HCT116 (cell line): ENCODE measurements around the gene UROD. TPM values are rescaled to one million over a fixed set of nuclear protein-coding genes. Genes with fewer than 3 reads are reported as not detected.

Experiments
- ATAC-seq: fragments of 200-7000 bp; cut with Tn5 transposase; 2 replicates; pipeline ENCODE4 v1.9.1; 2020; ENCODE audit warnings: mild to moderate bottlenecking, moderate library complexity
- BruUV-seq: library from RNA; stranded (reverse); fragments of 400-500 nt; replicated peaks from 2 replicates; lab custom pipeline; 2021; lab: Mats Ljungman, UMichigan
- CTCF ChIA-PET: fragments of 300-600 bp; sonication (Branson Sonifier 250); formaldehyde crosslinking; loops from one replicate; lab custom pipeline; 2021; ENCODE audit warnings: antibody characterized with exemption; lab: Charles Lee
- POLR2A ChIA-PET: fragments of 300-600, 350-600 bp; sonication (Branson Sonifier 250); formaldehyde crosslinking; loops from one replicate; lab custom pipeline; 2021; ENCODE audit warnings: antibody characterized with exemption; lab: Charles Lee
- RAD21 ChIA-PET, 2 experiments: fragments of 300-600 bp; sonication (Branson Sonifier 250); formaldehyde crosslinking; loops; one replicate each; lab custom pipeline; 2023; ENCODE audit warnings: low total read pairs in 2 of 2; ENCODE audit not compliant: uncharacterized antibody in 2 of 2, unreplicated experiment in 2 of 2, low non-redundant PET in 1 of 2; lab: Charles Lee
- DNase-seq: peaks from one replicate; pipeline ENCODE4 v3.0.0-alpha.2; 2010; ENCODE audit warnings: low read depth, low spot score
- H2AFZ ChIP-seq: fragments of 200-600 bp; shearing (Covaris generic), sonication (generic); 2 replicates; pipeline ENCODE4 v1.6.1; 2017; ENCODE audit warnings: low read depth, mixed run types, mixed read lengths, antibody characterized with exemption, low read length; ENCODE audit not compliant: poor library complexity, severe bottlenecking
- H3K27ac ChIP-seq: 2 replicates; pipeline ENCODE4 v1.5.1; 2012; ENCODE audit warnings: low read depth, low read length
- H3K27me3 ChIP-seq: fragments of 200-600 bp; sonication (generic); 2 replicates; pipeline ENCODE4 v1.6.1; 2016; ENCODE audit warnings: mixed run types, low read length, mixed read lengths; ENCODE audit not compliant: insufficient read depth
- H3K36me3 ChIP-seq, 2 experiments: fragments of 200-500 bp in 1 of 2; fragments of 200-600 bp in 1 of 2; sonication (Bioruptor generic) in 1 of 2; sonication (generic) in 1 of 2; 2 replicates each; pipeline versions ENCODE4 v1.5.1 to v1.6.1; 2014 to 2016; ENCODE audit warnings: low read length in 2 of 2, inconsistent platforms in 1 of 2, mixed read lengths in 1 of 2, mixed run types in 1 of 2; ENCODE audit not compliant: insufficient read depth in 2 of 2, control insufficient read depth in 1 of 2
- H3K4me1 ChIP-seq, 2 experiments: fragments of 200-600 bp in 1 of 2; sonication (generic) in 1 of 2; 2 replicates each; pipeline versions ENCODE4 v1.5.1 to v1.6.1; 2012 to 2017; ENCODE audit warnings: low read length in 2 of 2, inconsistent platforms in 1 of 2, mild to moderate bottlenecking in 1 of 2, mixed read lengths in 1 of 2, mixed run types in 1 of 2, moderate library complexity in 1 of 2; ENCODE audit not compliant: insufficient read depth in 2 of 2, control insufficient read depth in 1 of 2
- H3K4me2 ChIP-seq: fragments of 200-600 bp; sonication (generic); 2 replicates; pipeline ENCODE4 v1.6.1; 2017; ENCODE audit warnings: mixed run types, low read length, mixed read lengths
- H3K4me3 ChIP-seq, 2 experiments: fragments of 200-600 bp in 1 of 2; sonication (generic) in 1 of 2; replicated peaks in 1 of 2; 2 replicates each; pipeline ENCODE4 v1.5.1; 2011 to 2016; ENCODE audit warnings: low read length in 2 of 2, control low read depth in 1 of 2, low read depth in 1 of 2, mild to moderate bottlenecking in 1 of 2, mixed read lengths in 1 of 2, mixed run types in 1 of 2
- H3K79me2 ChIP-seq: fragments of 200-600 bp; sonication (generic); 2 replicates; pipeline ENCODE4 v1.6.1; 2017; ENCODE audit warnings: mild to moderate bottlenecking, mixed run types, low read length, moderate library complexity, mixed read lengths; ENCODE audit not compliant: insufficient read depth
- H3K9ac ChIP-seq: fragments of 200-600 bp; sonication (generic); 2 replicates; pipeline ENCODE4 v1.6.1; 2016; ENCODE audit warnings: low read length, mixed read lengths
- H3K9me2 ChIP-seq: fragments of 200-600 bp; sonication (generic), shearing (Covaris generic); 2 replicates; pipeline ENCODE4 v1.6.1; 2017; ENCODE audit warnings: mixed run types, mild to moderate bottlenecking, moderate library complexity; ENCODE audit not compliant: insufficient read depth
- H3K9me3 ChIP-seq, 2 experiments: fragments of 200-500 bp in 1 of 2; fragments of 200-600 bp in 1 of 2; sonication (Bioruptor generic) in 1 of 2; sonication (generic) in 1 of 2; 2 replicates each; pipeline ENCODE4 v1.6.1; 2014 to 2017; ENCODE audit warnings: low read length in 2 of 2, mixed read lengths in 2 of 2, inconsistent platforms in 1 of 2, low read depth in 1 of 2, mild to moderate bottlenecking in 1 of 2, mixed run types in 1 of 2, moderate library complexity in 1 of 2; ENCODE audit not compliant: control insufficient read depth in 1 of 2, insufficient read depth in 1 of 2
- H4K20me1 ChIP-seq: fragments of 200-600 bp; sonication (generic), shearing (Covaris generic); 2 replicates; pipeline ENCODE4 v1.6.1; 2017; ENCODE audit warnings: mixed run types, mild to moderate bottlenecking, moderate library complexity; ENCODE audit not compliant: insufficient read depth
- ELF1 ChIP-seq: IDR thresholded peaks from 2 replicates; pipeline ENCODE4 v1.6.1; 2012; ENCODE audit warnings: low read depth, borderline replicate concordance
- SIN3A ChIP-seq: IDR thresholded peaks from 2 replicates; pipeline ENCODE4 v1.6.1; 2012; ENCODE audit warnings: low read depth
- ZFX ChIP-seq: fragments of 450-650 bp; IDR thresholded peaks from 2 replicates; pipeline ENCODE4 v1.6.1; 2017
- ZNF274 ChIP-seq: fragments of 200-500 bp; sonication (Bioruptor generic); IDR thresholded peaks from 2 replicates; pipeline ENCODE4 v1.6.1; 2014; ENCODE audit warnings: mild to moderate bottlenecking, low read depth, low read length, inconsistent platforms
- intact Hi-C: fragments of 100-400 bp; cut with micrococcal nuclease; formaldehyde crosslinking; loops from 2 replicates; pipeline ENCODE4 v1.10.0; 2022
- total RNA-seq: library from RNA; stranded (reverse); gene quantifications from one replicate; pipeline ENCODE4 v1.2.1, GENCODE V29; 2021; ENCODE audit not compliant: unreplicated experiment
- TF ChIP-seq, protein P1 (sequence below): IDR thresholded peaks from 2 replicates; pipeline ENCODE4 v1.6.1; 2011; ENCODE audit warnings: mild to moderate bottlenecking, low read length, moderate library complexity; ENCODE audit not compliant: insufficient replicate concordance; ENCODE audit errors: extremely low read depth

Gene UROD
- total RNA-seq, 1 experiment from 2014 or later = 73.7 TPM

DNA sequence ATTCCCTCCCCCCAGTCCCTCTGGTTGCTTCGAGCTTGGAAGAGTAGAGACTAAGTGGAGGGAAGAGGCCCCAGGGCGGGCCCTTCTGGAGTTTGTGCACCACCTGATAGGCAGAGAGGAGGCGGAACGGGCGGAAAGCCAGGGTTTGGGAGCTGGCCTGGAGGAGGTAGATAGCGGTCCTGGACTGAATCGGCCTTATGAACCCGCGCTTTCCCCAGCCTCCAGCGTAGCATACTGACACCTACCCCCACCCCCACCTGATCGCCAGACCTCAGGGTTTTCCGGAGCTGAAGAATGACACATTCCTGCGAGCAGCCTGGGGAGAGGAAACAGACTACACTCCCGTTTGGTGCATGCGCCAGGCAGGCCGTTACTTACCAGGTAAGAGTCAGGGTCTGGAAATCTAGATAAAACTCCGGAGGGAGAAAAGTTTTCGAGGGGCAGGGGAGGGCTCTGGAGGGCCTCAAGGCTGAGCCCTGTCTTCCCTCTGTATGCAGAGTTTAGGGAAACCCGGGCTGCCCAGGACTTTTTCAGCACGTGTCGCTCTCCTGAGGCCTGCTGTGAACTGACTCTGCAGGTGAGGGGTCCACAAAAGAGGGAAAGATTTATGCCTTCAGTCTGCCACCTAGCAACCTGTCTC, 705 bp downstream of the UROD start:
- peak; percentile 39 for ATAC-seq
- BruUV-seq = no TSS peak
- TF ChIP-seq ZFX (peak; percentile 16; the same call in 1 of the 2 replicates), ELF1 (no peak), ZNF274 (no peak), SIN3A (no peak)
- TF ChIP-seq, protein P1, sequence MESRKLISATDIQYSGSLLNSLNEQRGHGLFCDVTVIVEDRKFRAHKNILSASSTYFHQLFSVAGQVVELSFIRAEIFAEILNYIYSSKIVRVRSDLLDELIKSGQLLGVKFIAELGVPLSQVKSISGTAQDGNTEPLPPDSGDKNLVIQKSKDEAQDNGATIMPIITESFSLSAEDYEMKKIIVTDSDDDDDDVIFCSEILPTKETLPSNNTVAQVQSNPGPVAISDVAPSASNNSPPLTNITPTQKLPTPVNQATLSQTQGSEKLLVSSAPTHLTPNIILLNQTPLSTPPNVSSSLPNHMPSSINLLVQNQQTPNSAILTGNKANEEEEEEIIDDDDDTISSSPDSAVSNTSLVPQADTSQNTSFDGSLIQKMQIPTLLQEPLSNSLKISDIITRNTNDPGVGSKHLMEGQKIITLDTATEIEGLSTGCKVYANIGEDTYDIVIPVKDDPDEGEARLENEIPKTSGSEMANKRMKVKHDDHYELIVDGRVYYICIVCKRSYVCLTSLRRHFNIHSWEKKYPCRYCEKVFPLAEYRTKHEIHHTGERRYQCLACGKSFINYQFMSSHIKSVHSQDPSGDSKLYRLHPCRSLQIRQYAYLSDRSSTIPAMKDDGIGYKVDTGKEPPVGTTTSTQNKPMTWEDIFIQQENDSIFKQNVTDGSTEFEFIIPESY = no peak

More for the DNA sequence above, 705 bp downstream of the UROD start:
- RAD21 ChIA-PET = interaction anchor here (0.7 to 2.5 kb wide), 4 partner anchors 177 to 291 kb away, joined by 3 to 9 read pairs (median 6); no protein-coding TSS in a partner anchor
- peak overlapping the region; percentile 75 for H3K9ac ChIP-seq
- POLR2A ChIA-PET = interaction anchor here (1.0 to 5.4 kb wide), 16 partner anchors 10 to 508 kb away, joined by 3 to 35 read pairs (median 6); partner anchors contain the start of genes CCDC163, MMACHC, MUTYH and PLK3
- no peak for DNase-seq
- H3K27ac ChIP-seq = peak overlapping the region; percentile 51
- CTCF ChIA-PET = interaction anchor here (1.0 to 11.9 kb wide), 8 partner anchors 21 to 482 kb away, joined by 3 to 214 read pairs (median 8); partner anchors contain the start of genes PLK3 and TESK2
- no peaks in the 10 kb centered on the region for H3K9me2 ChIP-seq
- intact Hi-C loops = loop anchor here (5.0 to 10.0 kb wide), 4 partner anchors 175 to 892 kb away; partner anchors contain the start of genes MUTYH, RNU5D-1 and TOE1
- H3K79me2 ChIP-seq = peaks cover 12% of the 10 kb centered on the region; the same call in 1 of the 2 replicates
- peak overlapping the region; percentile 3 for H2AFZ ChIP-seq
- H3K9me3 ChIP-seq = no peaks in the 10 kb centered on the region
- H3K4me2 ChIP-seq = peak overlapping the region; percentile 80
- H3K4me1 ChIP-seq = peaks cover 9 to 28% of the 10 kb centered on the region in 2 experiments; a peak in 3 of 4 replicates
- H4K20me1 ChIP-seq = no peaks in the 10 kb centered on the region
- peak overlapping the region; percentile 74 to 75 for H3K4me3 ChIP-seq
- H3K36me3 ChIP-seq = peaks cover 4 to 7% of the 10 kb centered on the region in 2 experiments; a peak in 1 of 4 replicates
- no peaks in the 10 kb centered on the region for H3K27me3 ChIP-seq
